ENCODE measurements around the gene TM9SF1. TPM values are rescaled to one million over a fixed set of nuclear protein-coding genes. Genes with fewer than 3 reads are reported as not detected.
"Not testable (repeated sequence)": the region's sequence is repeated elsewhere in the genome, so short reads cannot be mapped to it uniquely, and the experiment has no call there.

TM9SF1 gene
- total RNA-seq, 1 donor from 2014 or later, result 33.9 TPM

- DNase-seq (ENCODE audit: low read depth in 2 of 2), result no peak
These were observed 31.2 kb upstream of the TM9SF1 start for GRCh38 chr14:24226473-24226872.

GRCh38 chr14:24224618-24225071 lies 29.4 kb upstream of the TM9SF1 start:
- DNase-seq (ENCODE audit: low read depth in 2 of 2), result peak; percentile 97 to 98

- not testable (repeated sequence) for DNase-seq (ENCODE audit: low read depth in 2 of 2)
These were observed 27.7 kb upstream of the TM9SF1 start for GRCh38 chr14:24222987-24223386.

- DNase-seq (ENCODE audit: low read depth in 2 of 2), result no peak
These were observed 24.3 kb upstream of the TM9SF1 start for GRCh38 chr14:24219521-24219920.

GRCh38 chr14:24219080-24219479 lies 23.8 kb upstream of the TM9SF1 start:
- DNase-seq (ENCODE audit: low read depth in 2 of 2), result no peak

- not testable (repeated sequence) for DNase-seq (ENCODE audit: low read depth in 2 of 2)
These were observed 21.6 kb upstream of the TM9SF1 start for GRCh38 chr14:24216876-24217275.

GRCh38 chr14:24216345-24216699 lies 21.1 kb upstream of the TM9SF1 start:
- no peak for DNase-seq (ENCODE audit: low read depth in 2 of 2)

GRCh38 chr14:24215495-24216344 lies 20.5 kb upstream of the TM9SF1 start, which contains the start of gene MDP1:
Gene MDP1 (minus strand): TSS chr14:24216066. CDS start chr14:24215955, 111 bp downstream.
- DNase-seq (ENCODE audit: low read depth in 2 of 2), result peak; percentile 83 to 90

GRCh38 chr14:24213866-24214662 lies 18.8 kb upstream of the TM9SF1 start:
- no peak for DNase-seq (ENCODE audit: low read depth in 2 of 2)

- DNase-seq (ENCODE audit: low read depth in 2 of 2), result peak; percentile 90 to 98
These were observed 18.0 kb upstream of the TM9SF1 start, which contains the start of gene CHMP4A for GRCh38 chr14:24212924-24213865. Gene CHMP4A (minus strand): TSS chr14:24213488. CDS start chr14:24213439, 49 bp downstream.

- DNase-seq (ENCODE audit: low read depth in 2 of 2), result no peak
These were observed 16.1 kb upstream of the TM9SF1 start for GRCh38 chr14:24211311-24211710.

GRCh38 chr14:24207625-24208024 lies 12.4 kb upstream of the TM9SF1 start:
- DNase-seq (ENCODE audit: low read depth in 2 of 2), result no peak

- DNase-seq (ENCODE audit: low read depth in 2 of 2), result no peak
These were observed 11.9 kb upstream of the TM9SF1 start for GRCh38 chr14:24207104-24207551.

GRCh38 chr14:24206260-24207103 lies 11.2 kb upstream of the TM9SF1 start:
- DNase-seq (ENCODE audit: low read depth in 2 of 2), result no peak

GRCh38 chr14:24204163-24205146 lies 9.2 kb upstream of the TM9SF1 start:
- no peak for DNase-seq (ENCODE audit: low read depth in 2 of 2)

- not testable (repeated sequence) for DNase-seq (ENCODE audit: low read depth in 2 of 2)
These were observed 8.1 kb upstream of the TM9SF1 start for GRCh38 chr14:24203249-24203886.

- DNase-seq (ENCODE audit: low read depth in 2 of 2), result not testable (repeated sequence)
These were observed 7.3 kb upstream of the TM9SF1 start for GRCh38 chr14:24202538-24202937.

- DNase-seq (ENCODE audit: low read depth in 2 of 2), result no peak
These were observed 3.7 kb upstream of the TM9SF1 start for GRCh38 chr14:24198814-24199524.
